Right renal cortex interstitium (tissue), 3 donors: Measurements from ENCODE around the gene ENO4. TPM values are rescaled to one million over a fixed set of nuclear protein-coding genes. Genes with fewer than 3 reads are reported as not detected.

Experiments used
- DNase-seq, 3 donors: peaks; one replicate each; pipeline ENCODE4 v3.0.0-alpha.2; 2013; ENCODE audit warnings: low read depth in 3 of 3, low spot score in 2 of 3
- polyA plus RNA-seq, 3 donors: library from polyadenylated mRNA; unstranded; fragments of 120-200 nt; gene quantifications; one replicate each; pipeline ENCODE4 v1.2.1, GENCODE V29; 2013; ENCODE audit not compliant: insufficient read length in 3 of 3

Gene ENO4
- polyA plus RNA-seq, 3 donors, result 2.8 to 3.7 (median 3.2) TPM

DNA sequence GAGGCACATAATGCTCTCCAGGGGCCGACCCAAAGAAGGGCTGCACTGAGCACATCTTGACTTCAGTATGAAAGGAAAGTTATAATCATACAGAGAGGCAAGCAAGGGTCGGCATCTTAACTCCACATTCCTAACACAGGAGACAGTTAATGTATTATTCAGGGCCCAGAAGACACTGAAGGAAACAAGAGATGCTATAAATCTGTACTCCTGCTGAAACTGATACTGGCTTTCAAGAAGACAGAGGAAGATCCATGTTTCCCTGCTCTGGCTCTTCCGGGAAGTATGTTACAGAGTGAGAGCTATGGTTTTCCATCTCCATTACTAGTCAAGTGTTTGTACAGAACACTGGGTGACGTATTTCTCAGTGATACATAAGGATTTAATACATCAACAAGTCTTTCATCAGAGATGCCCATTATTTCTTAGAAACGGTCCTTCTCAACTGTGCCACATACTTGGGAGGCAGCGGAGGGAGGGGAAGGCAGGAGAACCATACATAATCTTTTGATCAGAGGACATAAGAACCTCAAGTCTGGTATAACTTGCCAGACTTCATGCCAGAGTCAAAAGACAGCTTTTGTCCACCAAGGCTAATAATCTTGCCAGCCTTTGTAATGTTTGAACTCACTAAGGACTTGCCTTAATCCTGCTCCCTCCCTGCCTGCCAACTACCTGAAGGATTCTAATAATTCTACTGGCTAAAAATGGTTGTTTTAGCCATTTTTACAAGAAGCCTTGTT lies 58.1 kb downstream of the ENO4 start:
- DNase-seq, result peak in 1 of 3 donors; percentile 27

DNA sequence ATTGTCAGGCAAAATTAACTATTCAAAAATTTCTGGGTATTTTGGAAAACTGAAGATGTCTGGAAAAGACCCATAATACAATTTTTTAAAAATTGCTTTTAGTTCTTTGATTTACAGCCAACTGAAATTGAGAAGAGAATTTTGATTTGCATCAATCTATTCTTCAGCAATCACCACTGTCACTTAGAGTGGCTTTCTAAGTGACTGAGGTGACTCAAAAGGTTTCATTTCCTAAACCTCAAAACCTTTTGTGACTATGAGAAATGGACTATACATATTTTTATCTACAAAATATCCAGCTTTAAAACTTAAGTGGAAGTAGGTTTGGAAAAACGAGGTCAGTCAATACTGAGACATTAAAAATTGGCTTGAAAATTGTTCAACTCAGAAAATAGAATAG lies 60.0 kb downstream of the ENO4 start:
- no peak for DNase-seq

DNA sequence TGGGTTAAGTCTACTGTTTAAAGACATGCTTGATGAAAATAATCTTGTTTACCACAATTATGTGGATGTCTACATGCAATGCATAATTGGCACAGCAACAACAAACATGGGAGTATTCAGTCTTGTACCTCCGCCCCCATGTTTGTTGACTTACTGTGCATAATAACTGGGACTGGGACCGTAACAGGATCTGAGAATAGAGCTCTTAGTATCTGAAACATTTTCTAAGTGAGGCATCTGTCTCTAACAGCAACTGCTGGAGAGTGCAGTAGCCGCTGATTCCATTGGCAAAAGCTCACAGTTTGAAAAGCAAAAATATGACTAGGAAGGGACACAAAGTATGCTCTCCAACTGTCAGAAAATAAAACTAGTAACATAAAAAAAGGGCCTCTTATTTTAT lies 61.6 kb downstream of the ENO4 start:
- DNase-seq, result no peak

DNA sequence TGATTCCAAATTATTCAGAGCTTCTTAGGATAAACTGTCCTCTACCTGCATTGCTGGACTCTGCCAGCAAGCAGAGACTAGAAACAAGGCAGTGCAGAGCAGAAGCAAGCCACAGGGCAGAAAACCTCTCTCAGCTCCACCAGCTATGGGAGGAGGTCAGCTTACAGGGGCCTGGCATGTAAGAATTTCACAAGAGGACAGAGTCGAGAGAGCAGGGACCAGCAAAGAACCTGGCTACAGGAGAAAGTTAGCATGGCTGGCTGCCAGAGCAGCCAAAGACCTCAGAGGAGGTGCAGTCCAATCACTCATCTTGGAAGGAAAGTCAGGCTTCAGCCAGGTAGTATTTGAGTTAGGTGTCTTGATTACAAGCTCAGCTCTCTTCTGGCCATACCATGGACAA lies 62.9 kb downstream of the ENO4 start:
- no peak for DNase-seq

DNA sequence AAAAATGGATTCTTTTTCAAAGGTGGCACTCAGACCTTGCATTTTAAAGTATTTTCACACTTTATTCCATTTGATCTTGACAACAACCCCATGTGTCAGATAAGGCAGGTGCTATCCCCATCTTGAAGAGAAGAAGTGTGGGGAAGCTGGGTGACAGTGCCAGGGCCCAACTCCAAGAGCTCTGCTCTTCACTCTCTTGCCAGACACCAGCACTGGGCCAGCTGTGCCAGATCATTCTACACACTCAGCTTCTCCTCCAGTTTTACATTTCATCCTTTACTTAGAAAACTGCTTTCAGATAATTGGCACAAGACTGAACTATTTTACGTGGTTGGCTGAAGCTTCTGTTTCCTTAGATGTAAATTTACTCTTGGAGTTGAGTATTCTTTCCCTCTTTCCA lies 64.4 kb downstream of the ENO4 start:
- DNase-seq, result no peak

DNA sequence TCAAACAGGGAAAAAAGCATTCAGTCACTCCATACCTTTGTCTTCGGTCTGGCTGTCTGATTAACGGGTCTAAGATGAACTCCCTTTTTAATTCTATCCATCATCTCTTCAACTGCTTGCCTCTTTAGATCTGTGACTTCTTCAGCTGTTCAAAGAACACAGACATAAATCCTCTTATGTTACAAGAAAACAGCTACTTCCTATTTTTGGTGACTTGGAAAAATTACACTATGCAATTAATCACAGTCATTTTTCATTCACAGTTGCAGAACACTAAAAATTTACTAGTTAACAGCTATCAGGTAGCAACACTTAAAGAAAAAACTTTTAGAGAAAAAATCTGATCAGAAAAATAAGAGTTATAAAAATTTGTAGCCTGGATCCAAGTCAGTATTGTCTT lies 66.0 kb downstream of the ENO4 start:
- no peak for DNase-seq

DNA sequence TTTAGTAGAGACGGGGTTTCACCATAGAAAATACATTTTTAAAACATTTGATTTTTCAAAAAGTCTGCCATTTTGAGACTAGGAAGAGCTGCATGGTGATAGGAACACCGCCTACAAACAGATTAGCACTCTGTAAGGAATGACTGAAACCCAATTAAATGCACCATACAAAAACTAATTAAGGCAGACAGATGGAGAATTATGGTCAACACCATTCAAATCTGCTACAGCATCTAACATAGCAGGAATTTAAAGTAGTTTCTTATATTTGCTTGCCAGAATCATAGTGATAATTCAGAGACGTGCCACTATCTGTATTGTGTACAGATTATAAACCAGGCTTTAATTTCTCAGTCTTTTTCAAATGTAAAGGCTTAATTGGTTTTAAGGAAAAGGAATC lies 68.2 kb downstream of the ENO4 start:
- DNase-seq, result no peak

DNA sequence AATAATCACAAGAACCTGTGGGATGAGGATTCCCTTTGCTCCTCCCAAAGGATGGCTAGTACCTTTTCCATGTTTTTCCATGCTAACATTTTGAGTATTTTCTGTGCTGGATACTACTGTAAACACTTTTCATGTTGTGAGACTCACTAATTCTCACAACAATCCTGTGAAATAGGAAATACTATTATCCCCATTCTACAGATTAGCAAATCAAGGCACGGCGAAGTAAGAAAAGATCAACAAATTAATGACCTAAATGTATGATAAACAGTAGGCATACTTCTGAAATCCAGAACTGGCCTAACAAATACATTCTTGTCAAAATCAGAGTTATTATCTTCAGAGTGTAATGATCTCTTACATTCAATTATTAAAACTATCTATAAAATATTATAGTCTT lies 69.3 kb downstream of the ENO4 start:
- DNase-seq, result no peak

DNA sequence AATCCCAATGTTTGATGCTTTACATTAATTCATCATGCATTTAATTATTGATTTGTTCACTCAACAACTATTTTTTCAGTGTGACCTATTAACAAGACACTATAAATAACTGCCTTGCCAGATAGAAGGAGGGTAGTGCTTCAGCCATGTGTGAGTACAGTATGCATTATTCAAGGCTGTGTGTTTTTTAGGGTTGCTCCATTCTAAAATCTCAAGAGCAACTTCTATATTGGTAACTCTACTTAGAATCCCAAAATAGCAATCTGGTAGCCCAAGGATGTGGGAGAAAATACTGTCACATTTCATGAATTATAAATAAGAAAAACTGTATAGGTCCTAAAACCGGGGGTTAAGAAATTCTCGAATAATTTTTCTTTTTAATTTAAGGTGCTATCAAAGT lies 69.9 kb downstream of the ENO4 start:
- no peak for DNase-seq

DNA sequence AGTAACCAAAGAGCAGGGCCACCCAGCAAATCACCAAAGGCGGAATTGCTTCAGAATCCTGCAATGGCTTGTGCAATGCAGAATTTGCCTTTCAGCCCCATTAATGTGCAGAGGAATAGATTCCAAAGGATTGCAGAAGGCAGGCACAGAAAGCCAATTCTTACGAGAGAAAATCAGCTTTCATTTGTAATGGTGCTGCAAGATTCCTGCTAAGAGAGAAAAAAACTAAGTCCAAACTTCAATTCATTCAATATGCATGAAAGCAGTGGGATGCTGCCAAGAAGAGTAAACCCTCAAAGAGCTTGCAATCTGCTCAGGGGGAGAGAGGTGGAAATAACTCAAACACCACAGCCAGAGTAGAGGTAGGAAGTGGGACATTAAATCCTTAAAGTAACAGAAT lies 70.4 kb downstream of the ENO4 start:
- DNase-seq, result no peak

DNA sequence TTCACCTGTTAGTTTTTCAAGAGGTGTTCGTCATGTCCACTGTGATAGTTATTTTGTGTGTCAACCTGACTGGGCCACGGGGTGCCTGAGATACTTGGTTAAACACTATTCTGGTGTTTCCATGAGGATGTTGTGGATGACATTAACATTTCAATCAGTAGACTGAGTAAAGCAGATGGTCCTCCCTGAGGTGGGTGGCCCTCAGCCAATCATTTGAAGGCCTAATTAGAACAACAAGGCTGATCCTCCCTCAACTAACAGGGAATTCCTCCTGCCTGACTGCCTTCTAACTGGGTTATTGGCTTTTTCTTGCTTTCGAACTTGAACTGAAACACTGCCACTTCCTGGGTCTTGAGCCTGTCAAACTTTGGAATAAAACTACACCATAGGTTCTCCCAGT lies 75.8 kb downstream of the ENO4 start:
- no peak for DNase-seq

DNA sequence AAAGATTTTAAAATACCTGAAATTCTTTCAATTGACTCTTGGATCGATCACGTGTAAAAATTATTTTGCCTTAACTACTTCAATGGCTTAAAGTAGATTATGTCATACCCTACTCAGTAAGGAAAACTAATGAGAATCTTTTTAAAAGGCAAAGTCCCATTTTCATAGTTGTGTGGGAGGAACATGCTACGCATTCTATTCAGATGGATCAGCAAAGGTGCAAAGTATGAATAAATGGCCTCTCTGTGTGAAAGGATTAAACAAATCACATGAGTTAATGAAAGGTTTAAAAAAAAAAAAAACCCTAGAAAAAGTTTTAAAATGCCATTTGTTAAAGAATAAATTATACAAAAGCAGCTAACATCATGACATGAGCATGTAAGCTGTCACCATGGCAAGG lies 77.1 kb downstream of the ENO4 start:
- DNase-seq, result no peak

DNA sequence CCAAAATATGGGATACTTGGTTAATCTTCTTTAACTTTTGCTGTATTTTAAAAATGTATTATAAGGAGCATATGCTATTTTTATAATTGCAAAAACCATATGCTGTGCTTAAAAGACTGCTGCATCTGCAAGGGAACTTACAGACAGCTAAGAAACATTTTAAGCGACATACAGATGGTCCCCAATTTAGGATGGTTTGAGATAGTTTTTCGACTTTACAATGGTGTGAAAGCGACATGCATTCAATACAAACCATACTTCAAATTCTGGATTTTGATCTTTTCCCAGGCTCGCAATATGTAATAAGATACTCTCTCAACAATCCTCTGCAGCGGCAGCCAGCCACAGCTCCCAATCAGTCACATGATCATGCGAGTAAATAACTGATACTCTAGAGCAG lies 82.5 kb downstream of the ENO4 start:
- no peak for DNase-seq

Other genes starting within 250 kb of the ENO4 start
- gene PNLIPRP2, start 228.5 kb upstream of the ENO4 start, polyA plus RNA-seq, result not detected
- gene HSPA12A, start 106.9 kb upstream of the ENO4 start, polyA plus RNA-seq, result 10 to 100 TPM; 33.9 to 38.7 (median 36.3) TPM
- 10 to 100 TPM; 22.0 to 26.4 (median 23.8) TPM for gene SHTN1, start 155.7 kb downstream of the ENO4 start, polyA plus RNA-seq